Brain microvascular endothelial cell (primary cell): ENCODE data around the gene NLGN4X.

Experiments
- DNase-seq: peaks from one replicate; pipeline ENCODE4 v3.0.0-alpha.2; 2020
- H3K27ac ChIP-seq: fragments of 250-450 bp; sonication (Bioruptor Pico); 2 replicates; pipeline ENCODE4 v1.5.1; 2020; ENCODE audit warnings: mild to moderate bottlenecking, moderate library complexity
- H3K27me3 ChIP-seq: fragments of 250-450 bp; sonication (Bioruptor Pico); replicated peaks from 2 replicates; pipeline ENCODE4 v1.5.1; 2020; ENCODE audit warnings: mild to moderate bottlenecking
- H3K36me3 ChIP-seq: fragments of 250-450 bp; sonication (Bioruptor Pico); replicated peaks from 2 replicates; pipeline ENCODE4 v1.5.1; 2020; ENCODE audit warnings: mild to moderate bottlenecking
- H3K4me3 ChIP-seq: 2 replicates; pipeline ENCODE4 v1.5.1; 2011; ENCODE audit warnings: low read depth, mild to moderate bottlenecking, control low read depth, low read length, moderate library complexity
- in situ Hi-C: cut with HindIII; loops from 2 replicates; pipeline ENCODE4 v1.10.0; 2017; ENCODE audit warnings: low sequenced_read_pairs, low pct_ligation_motif_present
- TF ChIP-seq, protein P1 (sequence below): IDR thresholded peaks from 2 replicates; pipeline ENCODE4 v1.5.1; 2011; ENCODE audit warnings: low read depth, mild to moderate bottlenecking, moderate library complexity, low read length, control low read depth, inconsistent platforms; ENCODE audit errors: missing control alignments

NLGN4X gene

DNA sequence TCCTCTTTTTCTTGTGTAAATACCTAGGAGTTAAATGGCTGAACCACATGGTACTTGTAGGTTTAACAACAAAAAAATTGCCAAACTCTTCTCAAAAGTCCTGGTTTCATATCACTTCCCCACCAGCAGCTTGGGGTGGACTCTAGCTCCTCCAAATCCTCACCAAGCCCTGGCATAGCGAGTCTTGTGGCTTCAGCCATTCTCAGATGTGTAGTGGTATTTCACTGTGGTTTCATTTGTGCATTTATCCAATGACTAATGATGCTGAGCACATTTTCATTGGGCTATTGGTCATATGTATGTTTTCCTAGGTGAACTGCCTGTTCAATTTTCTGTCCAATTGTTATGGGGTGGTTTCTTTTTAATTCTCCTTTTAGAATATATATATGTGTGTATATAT, 249.3 kb downstream of the NLGN4X start:
- Histone ChIP-seq H3K27ac (no peak overlapping the region), H3K4me3 (no peak overlapping the region), H3K36me3 (no peaks in the 10 kb centered on the region), H3K27me3 (no peaks in the 10 kb centered on the region)
- TF ChIP-seq, protein P1, sequence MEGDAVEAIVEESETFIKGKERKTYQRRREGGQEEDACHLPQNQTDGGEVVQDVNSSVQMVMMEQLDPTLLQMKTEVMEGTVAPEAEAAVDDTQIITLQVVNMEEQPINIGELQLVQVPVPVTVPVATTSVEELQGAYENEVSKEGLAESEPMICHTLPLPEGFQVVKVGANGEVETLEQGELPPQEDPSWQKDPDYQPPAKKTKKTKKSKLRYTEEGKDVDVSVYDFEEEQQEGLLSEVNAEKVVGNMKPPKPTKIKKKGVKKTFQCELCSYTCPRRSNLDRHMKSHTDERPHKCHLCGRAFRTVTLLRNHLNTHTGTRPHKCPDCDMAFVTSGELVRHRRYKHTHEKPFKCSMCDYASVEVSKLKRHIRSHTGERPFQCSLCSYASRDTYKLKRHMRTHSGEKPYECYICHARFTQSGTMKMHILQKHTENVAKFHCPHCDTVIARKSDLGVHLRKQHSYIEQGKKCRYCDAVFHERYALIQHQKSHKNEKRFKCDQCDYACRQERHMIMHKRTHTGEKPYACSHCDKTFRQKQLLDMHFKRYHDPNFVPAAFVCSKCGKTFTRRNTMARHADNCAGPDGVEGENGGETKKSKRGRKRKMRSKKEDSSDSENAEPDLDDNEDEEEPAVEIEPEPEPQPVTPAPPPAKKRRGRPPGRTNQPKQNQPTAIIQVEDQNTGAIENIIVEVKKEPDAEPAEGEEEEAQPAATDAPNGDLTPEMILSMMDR = no peak
- in situ Hi-C loops = no loop called here
- DNase-seq = no peak

DNA sequence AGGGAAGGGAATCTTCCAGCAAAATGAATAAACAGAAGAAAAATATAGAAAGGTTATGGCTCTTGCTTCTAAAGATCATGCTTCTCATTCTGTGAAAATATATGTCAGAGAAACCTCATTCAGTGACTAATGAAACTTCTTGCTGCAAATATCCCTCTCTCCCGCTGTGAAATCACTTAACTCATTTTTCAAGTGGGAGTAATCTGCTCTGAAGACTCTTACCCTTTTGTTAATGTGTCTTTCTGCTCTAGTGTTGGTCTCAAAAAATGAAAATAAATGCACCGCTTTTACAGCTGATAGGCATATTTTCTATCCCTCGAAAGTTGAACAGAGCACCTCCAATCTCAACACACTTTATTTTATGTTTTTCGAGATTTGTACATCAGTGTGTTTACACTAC, 252.3 kb downstream of the NLGN4X start:
- no peak overlapping the region for H3K27ac ChIP-seq
- no peaks in the 10 kb centered on the region for H3K36me3 ChIP-seq
- in situ Hi-C loops = no loop called here
- TF ChIP-seq, protein P1 = no peak
- no peaks in the 10 kb centered on the region for H3K27me3 ChIP-seq
- H3K4me3 ChIP-seq = no peak overlapping the region
- no peak for DNase-seq

DNA sequence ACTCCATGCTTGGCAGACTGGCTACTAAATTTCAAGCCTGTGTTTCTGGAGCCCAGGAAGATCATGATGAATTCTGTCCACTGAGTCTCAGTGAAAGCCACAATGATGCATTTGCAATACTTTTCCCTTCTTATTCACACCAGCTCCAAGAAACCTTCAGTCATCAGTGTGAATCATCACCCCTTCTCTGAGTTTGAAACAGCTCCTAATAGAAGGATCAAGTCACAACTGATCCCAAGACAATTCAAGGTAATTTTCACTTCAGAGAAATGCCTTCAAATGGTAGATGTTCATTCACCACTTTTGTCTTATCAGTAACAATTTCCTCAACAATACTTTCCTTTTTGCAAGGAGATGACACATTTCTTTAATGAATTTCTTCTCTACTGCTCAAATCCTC, 257.4 kb downstream of the NLGN4X start:
- no peak overlapping the region for H3K4me3 ChIP-seq
- no peak for DNase-seq
- no peaks in the 10 kb centered on the region for H3K27me3 ChIP-seq
- in situ Hi-C loops = no loop called here
- H3K27ac ChIP-seq = no peak overlapping the region
- TF ChIP-seq, protein P1 = no peak
- no peaks in the 10 kb centered on the region for H3K36me3 ChIP-seq

GRCh38 chrX:5965406-5965805, 263.3 kb downstream of the NLGN4X start:
- H3K4me3 ChIP-seq = no peak overlapping the region
- in situ Hi-C loops = no loop called here
- no peak for DNase-seq
- H3K27ac ChIP-seq = no peak overlapping the region
- no peaks in the 10 kb centered on the region for H3K36me3 ChIP-seq
- TF ChIP-seq, protein P1 = no peak
- no peaks in the 10 kb centered on the region for H3K27me3 ChIP-seq

- in situ Hi-C loops = no loop called here
Observed at GRCh38 chrX:5959286-5959685, 269.4 kb downstream of the NLGN4X start.

GRCh38 chrX:5958523-5958922, 270.1 kb downstream of the NLGN4X start:
- TF ChIP-seq, protein P1 = no peak
- H3K27me3 ChIP-seq = no peaks in the 10 kb centered on the region
- H3K27ac ChIP-seq = no peak overlapping the region
- in situ Hi-C loops = no loop called here
- no peaks in the 10 kb centered on the region for H3K36me3 ChIP-seq
- no peak for DNase-seq
- no peak overlapping the region for H3K4me3 ChIP-seq

More at GRCh38 chrX:5959286-5959685, 269.4 kb downstream of the NLGN4X start:
- H3K27ac ChIP-seq = no peak overlapping the region
- no peaks in the 10 kb centered on the region for H3K36me3 ChIP-seq
- no peak overlapping the region for H3K4me3 ChIP-seq
- DNase-seq = no peak
- TF ChIP-seq, protein P1 = no peak
- no peaks in the 10 kb centered on the region for H3K27me3 ChIP-seq
